GM12878 (cell line): Measurements from ENCODE around the gene PPWD1. TPM values are rescaled to one million over a fixed set of nuclear protein-coding genes. Genes with fewer than 3 reads are reported as not detected.

Source experiments
- ESRRA ChIP-seq: IDR thresholded peaks from 2 replicates; pipeline ENCODE4 v1.6.1; 2012; ENCODE audit warnings: mild to moderate bottlenecking, low read length, improper control_type of control experiment
- HCFC1 ChIP-seq: fragments of 150-350 bp; IDR thresholded peaks from 2 replicates; pipeline ENCODE4 v1.6.1; 2014; ENCODE audit warnings: low read length
- PAX5 ChIP-seq: IDR thresholded peaks from 2 replicates; pipeline ENCODE4 v1.6.1; 2011; ENCODE audit warnings: low read depth, low read length, borderline replicate concordance
- SMAD5 ChIP-seq: IDR thresholded peaks from 2 replicates; pipeline ENCODE4 v1.6.1; 2016; ENCODE audit warnings: antibody characterized with exemption, low read depth
- STAT3 ChIP-seq: IDR thresholded peaks from 2 replicates; pipeline ENCODE4 v1.6.1; 2011; ENCODE audit warnings: low read depth, low read length, improper control_type of control experiment
- TCF7 ChIP-seq: IDR thresholded peaks from 2 replicates; pipeline ENCODE4 v1.6.1; 2014; ENCODE audit warnings: antibody characterized with exemption, borderline replicate concordance
- ZNF687 ChIP-seq: fragments of 450-650 bp; IDR thresholded peaks from 2 replicates; pipeline ENCODE4 v1.6.1; 2017; ENCODE audit warnings: mild to moderate bottlenecking, moderate library complexity
- polyA plus RNA-seq, 11 experiments: library from polyadenylated mRNA; depleted of rRNA in 4 of 11; unstranded in 6 of 11; stranded (reverse) in 5 of 11; fragments of >200 nt; fragmentation: Nextera tagmentation in 4 of 11; fragmentation: Illumina TruSeq in 1 of 11; extraction: Ambion mirVana in 4 of 11; extraction: Trizol in 1 of 11; gene quantifications; 1 replicate in 1 of 11; 2 replicates in 10 of 11; pipeline versions ENCODE4 v1.2.1 to v1.2.3, GENCODE V29; 2011 to 2016; ENCODE audit warnings: inconsistent platforms in 2 of 11, missing spikeins in 2 of 11, low read depth in 1 of 11
- total RNA-seq, 4 experiments: library from RNA; depleted of rRNA in 3 of 4; stranded (reverse); fragments of >200 nt in 3 of 4; fragmentation: Illumina TruSeq in 1 of 4; extraction: Trizol in 1 of 4; gene quantifications; 2 replicates each; pipeline versions ENCODE4 v1.2.1 to v1.2.3, GENCODE V29; 2013 to 2021

PPWD1 gene
- total and polyA plus RNA-seq, 10 of the 15 experiments (the other 5 are each of a cell fraction or from before 2014, with no cell fraction given), result 18.0 to 53.9 (median 43.2) TPM

- TF ChIP-seq SMAD5 (0 out of 2 replicates have a peak, but pooled peaks have one; percentile 16), STAT3 (no peak), ZNF687 (peak; percentile 86), HCFC1 (peak; percentile 63), PAX5 (no peak), ESRRA (no peak), TCF7 (peak; percentile 33; the same call in 1 of the 2 replicates)
- TF ChIP-seq, all 136 proteins: peak for 51
These were observed 61.8 kb downstream of the PPWD1 start, which contains the start of the genes SHLD3 and TRAPPC13 (continued) for GRCh38 chr5:65624571-65625555.
